AG09309 (cell line): ENCODE results near the gene PRRG3.

ENCODE experiments used
- DNase-seq: peaks from one replicate; pipeline ENCODE4 v3.0.0-alpha.2; 2010; ENCODE audit warnings: low read depth
- H3K4me3 ChIP-seq: 2 replicates; pipeline ENCODE4 v1.5.1; 2011; ENCODE audit warnings: mild to moderate bottlenecking, low read depth, low read length, moderate library complexity; ENCODE audit not compliant: control insufficient read depth
- CTCF ChIP-seq: IDR thresholded peaks from 2 replicates; pipeline ENCODE4 v1.5.1; 2011; ENCODE audit warnings: mild to moderate bottlenecking, low read depth, low read length, inconsistent platforms; ENCODE audit not compliant: insufficient read depth, control insufficient read depth; ENCODE audit errors: missing control alignments

PRRG3 gene

GRCh38 chrX:151694661-151695582 lies at the start of gene PRRG3:
Gene PRRG3 (plus strand): TSS chrX:151695458. CDS start chrX:151698815, 3,357 bp downstream.
- no peak for TF ChIP-seq CTCF
- no peak within 1 kb of the TSS for H3K4me3 ChIP-seq
- DNase-seq, result no peak

GRCh38 chrX:151675121-151675746 lies 20.0 kb upstream of the PRRG3 start:
- DNase-seq, result no peak
- TF ChIP-seq CTCF, result no peak
- no peak overlapping the region for H3K4me3 ChIP-seq

GRCh38 chrX:151676196-151676595 lies 19.1 kb upstream of the PRRG3 start:
- DNase-seq, result no peak
- H3K4me3 ChIP-seq, result no peak overlapping the region
- TF ChIP-seq CTCF, result no peak

DNA sequence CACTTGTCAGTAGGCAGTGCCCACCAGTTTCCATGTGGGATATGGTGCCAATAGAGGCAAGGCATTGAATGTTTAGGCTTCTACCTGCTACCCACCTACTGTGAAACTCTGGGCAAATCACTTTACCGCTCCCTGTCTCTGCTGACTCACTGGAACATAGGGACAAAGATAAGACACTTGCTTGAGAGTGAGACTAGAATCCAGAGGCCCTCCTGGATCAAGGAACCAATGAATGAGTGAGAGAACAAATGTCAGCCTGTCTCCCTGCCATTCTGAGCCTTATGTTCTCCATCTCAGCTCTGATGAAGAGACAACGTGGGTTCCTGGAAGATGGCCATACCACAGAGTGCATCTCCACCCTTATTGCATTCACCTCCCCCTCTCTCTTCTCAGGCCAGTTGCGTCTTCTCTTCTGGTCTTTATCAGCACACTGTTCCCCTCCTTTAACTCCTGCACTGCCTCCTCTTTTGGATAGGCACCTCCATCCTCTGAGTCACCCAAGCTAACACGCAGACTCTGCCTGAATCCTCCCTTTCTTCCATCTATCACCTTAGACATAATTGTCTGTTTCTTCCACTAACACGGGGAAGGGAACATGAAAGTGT lies 15.4 kb upstream of the PRRG3 start:
- no peak overlapping the region for H3K4me3 ChIP-seq
- no peak for TF ChIP-seq CTCF
- no peak for DNase-seq

GRCh38 chrX:151680805-151681204 lies 14.5 kb upstream of the PRRG3 start:
- TF ChIP-seq CTCF, result peak; percentile 45
- no peak for DNase-seq
- no peak overlapping the region for H3K4me3 ChIP-seq

GRCh38 chrX:151687635-151688034 lies 7.6 kb upstream of the PRRG3 start:
- H3K4me3 ChIP-seq, result no peak overlapping the region
- no peak for TF ChIP-seq CTCF
- no peak for DNase-seq
